H9 (cell line): Measurements from ENCODE around the gene SPOCD1. TPM values are rescaled to one million over a fixed set of nuclear protein-coding genes. Genes with fewer than 3 reads are reported as not detected.
"Not testable (repeated sequence)": the region's sequence is repeated elsewhere in the genome, so short reads cannot be mapped to it uniquely, and the experiment has no call there.

Experiments
- DNase-seq: peaks from one replicate; pipeline ENCODE4 v3.0.0-alpha.2; 2017
- H2AFZ ChIP-seq: one replicate; pipeline ENCODE4 v1.6.1; 2013; ENCODE audit warnings: mild to moderate bottlenecking, low read length, control low read depth, moderate library complexity
- H2AK5ac ChIP-seq: 2 replicates; pipeline ENCODE4 v1.6.1; 2013; ENCODE audit warnings: low read length, control low read depth, mixed read lengths; ENCODE audit not compliant: insufficient read length
- H2BK120ac ChIP-seq: one replicate; pipeline ENCODE4 v1.6.1; 2013; ENCODE audit warnings: low read depth, mild to moderate bottlenecking, low read length, control low read depth, inconsistent platforms; ENCODE audit not compliant: poor library complexity, severe bottlenecking
- H2BK12ac ChIP-seq: 2 replicates; pipeline ENCODE4 v1.6.1; 2013; ENCODE audit warnings: low read length, control low read depth, mixed read lengths, low read depth; ENCODE audit not compliant: insufficient read length
- H2BK15ac ChIP-seq: 2 replicates; pipeline ENCODE4 v1.6.1; 2013; ENCODE audit warnings: low read depth, low read length, control low read depth
- H2BK20ac ChIP-seq: one replicate; pipeline ENCODE4 v1.6.1; 2013; ENCODE audit warnings: low read depth, mild to moderate bottlenecking, low read length, control low read depth, inconsistent platforms; ENCODE audit not compliant: poor library complexity, severe bottlenecking
- H2BK5ac ChIP-seq: 2 replicates; pipeline ENCODE4 v1.6.1; 2013; ENCODE audit warnings: low read length, control low read depth, mixed read lengths; ENCODE audit not compliant: insufficient read length
- H3K14ac ChIP-seq: 2 replicates; pipeline ENCODE4 v1.6.1; 2013; ENCODE audit warnings: low read length, control low read depth; ENCODE audit not compliant: insufficient read depth
- H3K18ac ChIP-seq: 2 replicates; pipeline ENCODE4 v1.6.1; 2013; ENCODE audit warnings: low read depth, mild to moderate bottlenecking, mixed read lengths, low read length, control low read depth; ENCODE audit not compliant: insufficient read length
- H3K23ac ChIP-seq: 2 replicates; pipeline ENCODE4 v1.6.1; 2013; ENCODE audit warnings: low read length, control low read depth, mixed read lengths, low read depth; ENCODE audit not compliant: insufficient read length
- H3K23me2 ChIP-seq: 2 replicates; pipeline ENCODE4 v1.6.1; 2013; ENCODE audit warnings: low read depth, mild to moderate bottlenecking, mixed read lengths, low read length, control low read depth; ENCODE audit not compliant: insufficient read length, poor library complexity, severe bottlenecking
- H3K27ac ChIP-seq: 2 replicates; pipeline ENCODE4 v1.5.1; 2013; ENCODE audit warnings: low read length, control low read depth, mixed read lengths, low read depth; ENCODE audit not compliant: insufficient read length
- H3K27me3 ChIP-seq: 2 replicates; pipeline ENCODE4 v1.6.1; 2013; ENCODE audit warnings: low read length, control low read depth, inconsistent platforms; ENCODE audit not compliant: insufficient read depth
- H3K4ac ChIP-seq: 2 replicates; pipeline ENCODE4 v1.6.1; 2013; ENCODE audit warnings: low read depth, mild to moderate bottlenecking, control low read depth, inconsistent platforms, low read length, moderate library complexity
- H3K4me1 ChIP-seq: 2 replicates; pipeline ENCODE4 v1.6.1; 2013; ENCODE audit warnings: low read length, control low read depth, inconsistent platforms; ENCODE audit not compliant: insufficient read depth
- H3K4me2 ChIP-seq: 2 replicates; pipeline ENCODE4 v1.6.1; 2013; ENCODE audit warnings: low read length, control low read depth, mixed read lengths; ENCODE audit not compliant: insufficient read length, insufficient read depth
- H3K56ac ChIP-seq: 2 replicates; pipeline ENCODE4 v1.6.1; 2013; ENCODE audit warnings: low read depth, mild to moderate bottlenecking, mixed read lengths, low read length, control low read depth; ENCODE audit not compliant: insufficient read length
- H3K79me1 ChIP-seq: 2 replicates; pipeline ENCODE4 v1.6.1; 2013; ENCODE audit warnings: low read depth, mild to moderate bottlenecking, moderate library complexity, low read length, control low read depth, inconsistent platforms; ENCODE audit not compliant: insufficient read depth, poor library complexity, severe bottlenecking
- H3K79me2 ChIP-seq: 2 replicates; pipeline ENCODE4 v1.6.1; 2013; ENCODE audit warnings: low read length, control low read depth, inconsistent platforms; ENCODE audit not compliant: insufficient read depth
- H3K9ac ChIP-seq: 2 replicates; pipeline ENCODE4 v1.6.1; 2013; ENCODE audit warnings: low read length, control low read depth, mixed read lengths; ENCODE audit not compliant: insufficient read length; ENCODE audit errors: extremely low read depth
- H3K9me3 ChIP-seq: one replicate; pipeline ENCODE4 v1.6.1; 2013; ENCODE audit warnings: low read depth, low read length, inconsistent platforms; ENCODE audit not compliant: control insufficient read depth
- H3T11ph ChIP-seq: one replicate; pipeline ENCODE4 v1.6.1; 2013; ENCODE audit warnings: mild to moderate bottlenecking, low read length, control low read depth, inconsistent platforms
- H4K20me1 ChIP-seq: one replicate; pipeline ENCODE4 v1.6.1; 2013; ENCODE audit not compliant: control insufficient read depth, insufficient read length, insufficient read depth
- H4K5ac ChIP-seq: 2 replicates; pipeline ENCODE4 v1.6.1; 2013; ENCODE audit warnings: low read depth, mild to moderate bottlenecking, mixed read lengths, low read length, control low read depth; ENCODE audit not compliant: insufficient read length
- H4K8ac ChIP-seq: replicated peaks from 2 replicates; pipeline ENCODE4 v1.6.1; 2013; ENCODE audit warnings: low read length, control low read depth, mixed read lengths, low read depth; ENCODE audit not compliant: insufficient read length
- H4K91ac ChIP-seq: 2 replicates; pipeline ENCODE4 v1.6.1; 2013; ENCODE audit warnings: low read depth, mild to moderate bottlenecking, moderate library complexity, mixed read lengths, low read length, control low read depth; ENCODE audit not compliant: insufficient read length
- H3K27ac Mint-ChIP-seq, 3 experiments: 2 replicates in 2 of 3; 3 replicates in 1 of 3; pipeline ENCODE4 v1.8.0; 2020 to 2021; ENCODE audit warnings: mixed read lengths in 3 of 3, mild to moderate bottlenecking in 1 of 3, moderate library complexity in 1 of 3
- H3K27me3 Mint-ChIP-seq: 2 replicates; pipeline ENCODE4 v1.8.0; 2021; ENCODE audit warnings: low read depth, mild to moderate bottlenecking, moderate library complexity, mixed read lengths
- H3K36me3 Mint-ChIP-seq, 3 experiments: 2 replicates in 2 of 3; 3 replicates in 1 of 3; pipeline ENCODE4 v1.8.0; 2020 to 2021; ENCODE audit warnings: low read depth in 3 of 3, mixed read lengths in 3 of 3; ENCODE audit not compliant: insufficient read depth in 1 of 3
- H3K4me1 Mint-ChIP-seq, 2 experiments: 2 replicates each; pipeline ENCODE4 v1.8.0; 2020; ENCODE audit warnings: mixed read lengths in 2 of 2
- H3K4me3 Mint-ChIP-seq, 2 experiments: 2 replicates in 1 of 2; 3 replicates in 1 of 2; pipeline ENCODE4 v1.8.0; 2020 to 2021; ENCODE audit warnings: mild to moderate bottlenecking in 2 of 2, mixed read lengths in 2 of 2, moderate library complexity in 1 of 2
- H3K9me3 Mint-ChIP-seq, 2 experiments: 2 replicates in 1 of 2; 3 replicates in 1 of 2; pipeline ENCODE4 v1.8.0; 2020; ENCODE audit warnings: mild to moderate bottlenecking in 2 of 2, mixed read lengths in 2 of 2, moderate library complexity in 1 of 2
- WGBS: extraction: QIAGEN DNeasy Blood & Tissue Kit; methylation state at CpG from one replicate; pipeline ENCODE4 v1.1.7; 2013; ENCODE audit warnings: missing lambda C conversion rate, low lambda C conversion rate, mixed read lengths; ENCODE audit not compliant: insufficient read length; ENCODE audit errors: extremely low coverage; 5-methylcytosine and 5-hydroxymethylcytosine counted together
- total RNA-seq: library from RNA; stranded (reverse); gene quantifications from 2 replicates; pipeline ENCODE4 v1.2.1, GENCODE V29; 2021
- TF ChIP-seq, protein P1 (sequence below): fragments of 200-600 bp; sonication (generic); conservative IDR thresholded peaks from 3 replicates; pipeline ENCODE4 v1.8.0; 2021; ENCODE audit warnings: antibody characterized with exemption, mild to moderate bottlenecking

Gene SPOCD1
- total RNA-seq, 1 experiment from 2014 or later, result 1.5 TPM

DNA sequence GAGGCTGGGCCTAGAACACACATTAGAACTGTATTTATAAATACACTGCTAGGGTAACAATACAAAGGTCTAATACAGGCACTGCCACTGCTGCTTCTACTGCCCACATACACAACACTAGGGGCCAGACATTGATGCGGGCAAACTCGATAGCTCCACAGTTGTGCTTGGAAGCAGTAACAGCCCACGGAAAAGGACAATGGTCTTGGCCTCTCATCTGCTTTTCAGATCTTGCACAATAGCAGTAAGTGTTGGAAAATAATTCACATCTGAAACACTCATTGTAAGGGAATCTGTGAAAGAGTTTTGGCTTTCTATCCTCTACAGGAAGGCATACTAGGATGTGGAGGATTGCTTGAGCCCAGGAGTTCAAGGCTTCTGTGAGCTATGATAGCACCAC, 6.9 kb upstream of the SPOCD1 start:
- H4K5ac ChIP-seq, result no peak overlapping the region
- H4K8ac ChIP-seq, result no peak overlapping the region
- H2BK120ac ChIP-seq, result no peak overlapping the region
- TF ChIP-seq, protein P1, sequence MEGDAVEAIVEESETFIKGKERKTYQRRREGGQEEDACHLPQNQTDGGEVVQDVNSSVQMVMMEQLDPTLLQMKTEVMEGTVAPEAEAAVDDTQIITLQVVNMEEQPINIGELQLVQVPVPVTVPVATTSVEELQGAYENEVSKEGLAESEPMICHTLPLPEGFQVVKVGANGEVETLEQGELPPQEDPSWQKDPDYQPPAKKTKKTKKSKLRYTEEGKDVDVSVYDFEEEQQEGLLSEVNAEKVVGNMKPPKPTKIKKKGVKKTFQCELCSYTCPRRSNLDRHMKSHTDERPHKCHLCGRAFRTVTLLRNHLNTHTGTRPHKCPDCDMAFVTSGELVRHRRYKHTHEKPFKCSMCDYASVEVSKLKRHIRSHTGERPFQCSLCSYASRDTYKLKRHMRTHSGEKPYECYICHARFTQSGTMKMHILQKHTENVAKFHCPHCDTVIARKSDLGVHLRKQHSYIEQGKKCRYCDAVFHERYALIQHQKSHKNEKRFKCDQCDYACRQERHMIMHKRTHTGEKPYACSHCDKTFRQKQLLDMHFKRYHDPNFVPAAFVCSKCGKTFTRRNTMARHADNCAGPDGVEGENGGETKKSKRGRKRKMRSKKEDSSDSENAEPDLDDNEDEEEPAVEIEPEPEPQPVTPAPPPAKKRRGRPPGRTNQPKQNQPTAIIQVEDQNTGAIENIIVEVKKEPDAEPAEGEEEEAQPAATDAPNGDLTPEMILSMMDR, result no peak
- H2BK20ac ChIP-seq, result no peak overlapping the region
- H3K4me1 ChIP-seq, result no peaks in the 10 kb centered on the region
- Mint-ChIP-seq H3K36me3 (no peaks in the 10 kb centered on the region), H3K4me3 (no peak overlapping the region), H3K27ac (peak overlapping the region in 1 of 3 experiments; percentile 8; a peak in 1 of 7 replicates), H3K4me1 (no peaks in the 10 kb centered on the region), H3K9me3 (no peaks in the 10 kb centered on the region; a peak in 1 of 5 replicates), H3K27me3 (no peaks in the 10 kb centered on the region)
- H2BK15ac ChIP-seq, result no peak overlapping the region
- no peaks in the 10 kb centered on the region for H3K27me3 ChIP-seq
- H3K4me2 ChIP-seq, result no peak overlapping the region
- no peaks in the 10 kb centered on the region for H4K20me1 ChIP-seq
- no peak overlapping the region for H3K23ac ChIP-seq
- H3K79me1 ChIP-seq, result no peaks in the 10 kb centered on the region
- no peak overlapping the region for H4K91ac ChIP-seq
- no CpG with 5 or more reads among the region's 3 CpGs for WGBS
- H2BK12ac ChIP-seq, result no peak overlapping the region
- no peaks in the 10 kb centered on the region for H3K79me2 ChIP-seq
- no peaks in the 10 kb centered on the region for H3K23me2 ChIP-seq
- no peak overlapping the region for H3K27ac ChIP-seq
- no peaks in the 10 kb centered on the region for H3K9me3 ChIP-seq
- H2AK5ac ChIP-seq, result no peak overlapping the region
- no peak overlapping the region for H3K56ac ChIP-seq
- no peak overlapping the region for H3K4ac ChIP-seq
- H2AFZ ChIP-seq, result no peak overlapping the region
- H2BK5ac ChIP-seq, result no peak overlapping the region
- DNase-seq, result no peak
- no peak overlapping the region for H3K14ac ChIP-seq
- no peak overlapping the region for H3T11ph ChIP-seq
- no peak overlapping the region for H3K9ac ChIP-seq
- no peak overlapping the region for H3K18ac ChIP-seq

DNA sequence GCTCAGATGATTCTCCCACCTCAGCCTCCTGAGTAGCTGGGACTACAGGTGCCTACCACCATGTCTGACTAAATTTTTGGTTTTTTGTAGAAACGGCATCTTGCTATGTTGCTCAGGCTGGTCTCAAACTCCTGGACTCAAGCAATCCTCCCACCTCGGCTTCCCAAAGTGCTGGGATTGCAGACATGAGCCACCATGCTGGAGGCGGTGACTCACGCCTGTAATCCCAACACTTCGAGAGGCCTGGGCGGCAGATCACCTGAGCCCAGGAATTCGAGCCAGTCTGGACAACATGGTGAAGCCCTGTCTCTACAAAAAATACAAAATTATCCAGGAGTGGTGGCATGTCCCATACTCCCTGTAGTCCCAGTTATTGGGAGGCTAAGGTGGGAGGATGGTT, 4.4 kb upstream of the SPOCD1 start:
- not testable (repeated sequence) for H4K5ac ChIP-seq, H3K23me2 ChIP-seq, H4K20me1 ChIP-seq, H2BK120ac ChIP-seq, H3K36me3 Mint-ChIP-seq, H2BK15ac ChIP-seq, H2AK5ac ChIP-seq, H3K4me3 Mint-ChIP-seq, H2BK12ac ChIP-seq, H3K56ac ChIP-seq, H4K91ac ChIP-seq, H3K79me1 ChIP-seq, H3K27ac Mint-ChIP-seq, H3K27me3 ChIP-seq, H2AFZ ChIP-seq, H3K27ac ChIP-seq, H3K9me3 ChIP-seq, H3K27me3 Mint-ChIP-seq, H3K4ac ChIP-seq, H3T11ph ChIP-seq, H4K8ac ChIP-seq, H2BK5ac ChIP-seq, DNase-seq, H3K23ac ChIP-seq, H2BK20ac ChIP-seq, H3K4me1 Mint-ChIP-seq, H3K18ac ChIP-seq, H3K4me2 ChIP-seq, H3K14ac ChIP-seq, H3K9ac ChIP-seq, H3K4me1 ChIP-seq, H3K9me3 Mint-ChIP-seq, H3K79me2 ChIP-seq
- no CpG with 5 or more reads among the region's 7 CpGs for WGBS
